Adrenal gland (tissue), 19 donors: ENCODE measurements around the gene FAM43B. TPM values are rescaled to one million over a fixed set of nuclear protein-coding genes. Genes with fewer than 3 reads are reported as not detected.
A peak's percentile ranks its signal among the peaks of the same experiment; 100 is the strongest.

Experiments used
- DNase-seq, 7 donors: peaks; one replicate each; pipeline ENCODE4 v3.0.0-alpha.2; 2019 to 2020
- H3K27ac ChIP-seq, 5 donors: fragments of 200-600 bp; sonication (generic) in 4 of 5; 1 replicate in 3 of 5; 2 replicates in 2 of 5; pipeline versions ENCODE4 v1.5.1 to v1.8.0; 2016 to 2020; ENCODE audit warnings: mild to moderate bottlenecking in 1 of 5
- H3K27me3 ChIP-seq: fragments of 200-600 bp; 2 replicates; pipeline ENCODE4 v1.8.0; 2021
- H3K36me3 ChIP-seq, 2 donors: fragments of 200-600 bp; replicated peaks in 1 of 2; 1 replicate in 1 of 2; 2 replicates in 1 of 2; pipeline versions ENCODE4 v1.5.1 to v1.8.0; 2018 to 2022
- H3K4me1 ChIP-seq, 2 donors: fragments of 200-600 bp; replicated peaks in 1 of 2; 1 replicate in 1 of 2; 2 replicates in 1 of 2; pipeline versions ENCODE4 v1.5.1 to v1.8.0; 2018 to 2021
- H3K4me3 ChIP-seq, 4 donors: fragments of 200-600 bp; sonication (generic) in 3 of 4; one replicate each; pipeline ENCODE4 v1.5.1; 2016 to 2018
- H3K9me3 ChIP-seq, 3 donors: fragments of 200-600 bp; sonication (generic) in 1 of 3; replicated peaks in 1 of 3; 1 replicate in 2 of 3; 2 replicates in 1 of 3; pipeline versions ENCODE4 v1.5.1 to v1.8.0; 2016 to 2021
- POLR2A ChIP-seq, 2 donors: fragments of 450-650 bp; IDR thresholded peaks; one replicate each; pipeline ENCODE4 v1.6.1; 2017; ENCODE audit warnings: antibody characterized with exemption in 2 of 2, mild to moderate bottlenecking in 2 of 2, moderate library complexity in 1 of 2
- WGBS, 4 donors: extraction: QIAGEN DNeasy Blood & Tissue Kit in 2 of 4; methylation state at CpG; one replicate each; pipeline versions ENCODE4 v1.1.5 to v1.1.7; 2013 to 2017; 5-methylcytosine and 5-hydroxymethylcytosine counted together
- intact Hi-C, 2 donors: fragments of 100-400 bp; cut with DNase I; formaldehyde crosslinking; loops; one replicate each; pipeline versions ENCODE4 v1.14.1 to v1.15.0; 2022 to 2023
- long read RNA-seq, 10 donors: library from polyadenylated mRNA in 3 of 10; unstranded in 2 of 10; stranded (forward) in 1 of 10; transcript quantifications; one replicate each; pipeline ENCODE4 v2.0.0 and lab custom pipeline, GENCODE V29; 2021 to 2026
- polyA plus RNA-seq, 3 donors: library from polyadenylated mRNA; stranded (reverse); fragments of 200-250 nt in 2 of 3; fragments of 350-450 nt in 1 of 3; fragmentation: Illumina TruSeq in 1 of 3; extraction: RNeasy Lipid Tissue Mini Kit (QIAGEN cat#74804) in 1 of 3; gene quantifications; one replicate each; pipeline ENCODE4 v1.2.3, GENCODE V29; 2013 to 2014
- total RNA-seq, 9 donors: library from RNA; depleted of rRNA in 4 of 9; stranded (reverse); fragments of >200 nt in 4 of 9; fragments of 120-200 nt in 1 of 9; fragmentation: NEBNext Ultra II Directional in 1 of 9; extraction: Animal tissue kit (Norgen Biotek cat#: 25700) in 1 of 9; gene quantifications; one replicate each; pipeline versions ENCODE4 v1.1.0 to v1.2.4, GENCODE V29; 2013 to 2023
- TF ChIP-seq, protein P1 (sequence below), 6 experiments: fragments of 450-650 bp in 4 of 6; fragments of 200-600 bp in 2 of 6; sonication (generic) in 1 of 6; IDR thresholded peaks; 1 replicate in 5 of 6; 2 replicates in 1 of 6; pipeline versions ENCODE4 v1.5.1 to v1.8.0; 2016 to 2021; ENCODE audit warnings: antibody characterized with exemption in 6 of 6, mild to moderate bottlenecking in 2 of 6, moderate library complexity in 1 of 6
- donor health status: healthy with polysubstance abuse.
- donor health status: Bipolar disorder and iron deficiency.
- donor health status: DM: yes; HTN: yes; CAD: no.
- donor health status: DM: no; HTN: no; CAD: no.
- donor health status: DM: no; HTN: no; CAD: no.
- donor health status: DM: yes; HTN: yes; CAD: no.

Gene FAM43B, protein sequence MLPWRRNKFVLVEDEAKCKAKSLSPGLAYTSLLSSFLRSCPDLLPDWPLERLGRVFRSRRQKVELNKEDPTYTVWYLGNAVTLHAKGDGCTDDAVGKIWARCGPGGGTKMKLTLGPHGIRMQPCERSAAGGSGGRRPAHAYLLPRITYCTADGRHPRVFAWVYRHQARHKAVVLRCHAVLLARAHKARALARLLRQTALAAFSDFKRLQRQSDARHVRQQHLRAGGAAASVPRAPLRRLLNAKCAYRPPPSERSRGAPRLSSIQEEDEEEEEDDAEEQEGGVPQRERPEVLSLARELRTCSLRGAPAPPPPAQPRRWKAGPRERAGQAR
- total RNA-seq (10 to 100 TPM in 8 of 9 donors, 1 to 10 TPM in 1; 2.2 to 67.7 (median 40.0) TPM), polyA plus RNA-seq (10 to 100 TPM in 2 of 3 donors, 1 to 10 TPM in 1; 5.1 to 54.9 (median 30.4) TPM)
- long read RNA-seq, donor 1, partial matches to known transcripts: 0 of 3 reads
- long read RNA-seq, donor 1, other reads (novel, unspliced or antisense): 0 of 3 reads
- long read RNA-seq, donor 2, partial matches to known transcripts: 0 of 2 reads
- long read RNA-seq, donor 2, other reads (novel, unspliced or antisense): 0 of 2 reads
- long read RNA-seq, donor 3, partial matches to known transcripts: 0 of 1 reads
- long read RNA-seq, donor 3, other reads (novel, unspliced or antisense): 0 of 1 reads
- long read RNA-seq, donor 4, transcript FAM43B-201 (1 exons, 2,572 nt): major isoform, 6 of 6 reads
- long read RNA-seq, donor 4, partial matches to known transcripts: 0 of 6 reads
- long read RNA-seq, donor 4, other reads (novel, unspliced or antisense): 0 of 6 reads
- long read RNA-seq, donor 5, transcript FAM43B-201 (1 exons, 2,572 nt): major isoform, 267 of 277 reads
- long read RNA-seq, donor 5, partial matches to known transcripts: 3 of 277 reads
- long read RNA-seq, donor 5, other reads (novel, unspliced or antisense): 7 of 277 reads
- long read RNA-seq, donor 6, partial matches to known transcripts: 0 of 5 reads
- long read RNA-seq, donor 6, other reads (novel, unspliced or antisense): 1 of 5 reads
- long read RNA-seq, donor 7, partial matches to known transcripts: 0 of 3 reads
- long read RNA-seq, donor 7, other reads (novel, unspliced or antisense): 0 of 3 reads
- long read RNA-seq, donor 8, transcript FAM43B-201 (1 exons, 2,572 nt): major isoform, 6 of 6 reads
- long read RNA-seq, donor 8, partial matches to known transcripts: 0 of 6 reads
- long read RNA-seq, donor 8, other reads (novel, unspliced or antisense): 0 of 6 reads
- long read RNA-seq, donor 9, partial matches to known transcripts: 0 of 4 reads
- long read RNA-seq, donor 9, other reads (novel, unspliced or antisense): 0 of 4 reads
- long read RNA-seq, donor 10, partial matches to known transcripts: 0 of 3 reads
- long read RNA-seq, donor 10, other reads (novel, unspliced or antisense): 0 of 3 reads

DNA sequence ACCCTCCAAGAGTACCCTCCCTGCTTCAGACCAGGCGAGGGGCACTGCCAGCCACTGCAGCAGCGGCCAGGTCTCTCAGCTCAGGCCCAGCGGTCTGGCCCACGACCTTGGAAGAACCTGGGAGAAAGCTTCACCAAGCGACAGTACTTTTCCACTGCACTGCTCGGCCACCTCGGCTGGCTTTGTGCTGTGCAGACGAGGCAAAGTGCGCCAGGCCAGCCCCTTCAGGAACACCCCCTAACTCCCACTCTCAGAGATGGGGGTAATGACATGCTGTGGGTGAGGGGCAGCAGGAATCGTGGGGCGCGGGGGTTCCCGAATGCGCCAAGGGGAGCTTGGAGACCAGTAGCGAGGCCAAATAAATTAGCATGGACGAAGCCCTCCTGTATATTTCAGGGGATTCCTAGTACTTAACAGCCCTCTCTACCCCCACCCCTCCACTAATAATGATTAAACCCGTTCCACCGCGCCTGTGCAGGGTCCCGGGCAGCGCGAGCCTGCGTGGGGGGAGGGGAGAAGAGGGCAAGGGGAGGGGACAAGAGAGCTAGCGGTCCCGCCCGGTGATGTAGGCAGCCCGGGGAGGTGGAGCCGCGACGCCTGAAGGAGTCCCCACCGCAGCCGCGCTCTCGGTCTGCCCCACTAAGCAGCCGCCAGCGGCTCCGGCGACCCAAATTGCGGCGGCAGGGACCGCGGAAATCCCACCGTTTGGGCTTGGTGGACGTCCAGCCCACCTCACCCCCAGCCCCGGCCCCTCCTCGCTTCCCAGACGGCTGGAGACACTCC lies at the start of gene FAM43B:
FAM43B (plus strand) TSS at position 629 of the 783 bp plus-strand sequence. CDS start 401 bp downstream, outside the sequence.
- DNase-seq: peak; percentile 94 to 98 (median 96)
- TF ChIP-seq, protein P1, sequence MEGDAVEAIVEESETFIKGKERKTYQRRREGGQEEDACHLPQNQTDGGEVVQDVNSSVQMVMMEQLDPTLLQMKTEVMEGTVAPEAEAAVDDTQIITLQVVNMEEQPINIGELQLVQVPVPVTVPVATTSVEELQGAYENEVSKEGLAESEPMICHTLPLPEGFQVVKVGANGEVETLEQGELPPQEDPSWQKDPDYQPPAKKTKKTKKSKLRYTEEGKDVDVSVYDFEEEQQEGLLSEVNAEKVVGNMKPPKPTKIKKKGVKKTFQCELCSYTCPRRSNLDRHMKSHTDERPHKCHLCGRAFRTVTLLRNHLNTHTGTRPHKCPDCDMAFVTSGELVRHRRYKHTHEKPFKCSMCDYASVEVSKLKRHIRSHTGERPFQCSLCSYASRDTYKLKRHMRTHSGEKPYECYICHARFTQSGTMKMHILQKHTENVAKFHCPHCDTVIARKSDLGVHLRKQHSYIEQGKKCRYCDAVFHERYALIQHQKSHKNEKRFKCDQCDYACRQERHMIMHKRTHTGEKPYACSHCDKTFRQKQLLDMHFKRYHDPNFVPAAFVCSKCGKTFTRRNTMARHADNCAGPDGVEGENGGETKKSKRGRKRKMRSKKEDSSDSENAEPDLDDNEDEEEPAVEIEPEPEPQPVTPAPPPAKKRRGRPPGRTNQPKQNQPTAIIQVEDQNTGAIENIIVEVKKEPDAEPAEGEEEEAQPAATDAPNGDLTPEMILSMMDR (IDR thresholded peaks at IDR 0.05): peak in 1 of 6 experiments; percentile 4
- TF ChIP-seq POLR2A (IDR thresholded peaks at IDR 0.05): peak; percentile 47 to 88
- 0 to 6% (median 2%) methylated on average over 2 to 47 of the region's 47 CpGs for WGBS, 4 donors
- Histone ChIP-seq H3K9me3 (no peaks in the 10 kb centered on the region), H3K4me3 (peak within 1 kb of the TSS in 3 of 4 donors; percentile 38 to 54 (median 40)), H3K27ac (peak within 1 kb of the TSS; percentile 65 to 99 (median 95)), H3K36me3 (no peaks in the 10 kb centered on the region), H3K4me1 (peaks cover 47 to 48% of the 10 kb centered on the region in 2 donors), H3K27me3 (no peaks in the 10 kb centered on the region)
- intact Hi-C loops: no loop called here

DNA sequence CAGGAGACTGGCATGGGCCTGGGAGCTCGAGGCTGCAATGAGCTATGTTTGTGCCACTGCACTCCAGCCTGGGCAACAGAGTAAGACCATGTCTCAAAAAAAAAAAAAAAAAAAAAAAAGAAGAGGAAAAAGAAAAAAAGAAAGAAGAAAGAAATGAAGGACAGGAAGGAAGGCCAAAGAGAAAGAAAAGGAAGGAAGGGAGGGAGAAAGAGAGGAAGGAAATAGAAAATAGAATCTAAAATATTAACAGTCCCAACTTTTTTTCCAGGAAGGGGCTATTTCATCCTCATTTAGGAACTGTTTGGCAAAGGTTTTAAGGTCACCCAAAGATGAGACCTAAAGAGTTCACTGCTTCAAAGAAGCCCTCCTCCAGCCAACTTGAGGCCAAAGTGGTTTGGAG lies 46.9 kb upstream of the FAM43B start:
- Histone ChIP-seq H3K4me1 (peaks cover 6 to 24% of the 10 kb centered on the region in 2 donors), H3K27me3 (no peaks in the 10 kb centered on the region), H3K9me3 (no peaks in the 10 kb centered on the region), H3K4me3 (no peak overlapping the region), H3K36me3 (peaks cover 0 to 26% of the 10 kb centered on the region in 2 donors), H3K27ac (no peak overlapping the region)
- WGBS, 4 donors: 90 to 100% (median 94%) methylated on average over 1 of the region's 1 CpG
- intact Hi-C loops: no loop called here
- DNase-seq: no peak
- TF ChIP-seq, protein P1 (IDR thresholded peaks at IDR 0.05): no peak
- no peak for TF ChIP-seq POLR2A (IDR thresholded peaks at IDR 0.05)

DNA sequence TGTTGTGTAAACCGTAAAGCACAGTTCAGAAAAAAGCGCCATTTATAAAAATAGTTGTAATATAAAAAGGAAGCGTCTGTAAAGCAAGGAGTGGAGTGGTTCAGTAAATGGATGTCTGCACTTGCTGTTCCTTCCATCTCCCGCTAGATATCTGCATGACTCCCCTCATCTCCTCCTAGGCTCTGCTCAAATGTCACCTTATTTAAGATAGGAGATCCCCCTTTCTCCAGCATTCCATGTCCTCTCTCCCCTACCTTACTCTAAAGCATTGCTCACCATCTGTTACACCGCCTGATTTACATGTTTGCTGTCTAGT lies 45.2 kb upstream of the FAM43B start:
- peaks cover 0 to 9% of the 10 kb centered on the region in 2 donors for H3K36me3 ChIP-seq
- DNase-seq: no peak
- 30 to 38% (median 36%) methylated on average over 5 of the region's 5 CpGs for WGBS, 4 donors
- no peak for TF ChIP-seq POLR2A (IDR thresholded peaks at IDR 0.05)
- TF ChIP-seq, protein P1 (IDR thresholded peaks at IDR 0.05): no peak
- H3K4me3 ChIP-seq: peak overlapping the region in 3 of 4 donors; percentile 71 to 91 (median 87)
- peaks cover 6 to 24% of the 10 kb centered on the region in 2 donors for H3K4me1 ChIP-seq
- intact Hi-C loops: no loop called here
- H3K9me3 ChIP-seq: no peaks in the 10 kb centered on the region
- H3K27ac ChIP-seq: peak overlapping the region; percentile 30 to 98 (median 72)
- no peaks in the 10 kb centered on the region for H3K27me3 ChIP-seq
